ENCODE measurements around the gene SCP2D1. TPM values are rescaled to one million over a fixed set of nuclear protein-coding genes. Genes with fewer than 3 reads are reported as not detected.
"Not testable (repeated sequence)": the region's sequence is repeated elsewhere in the genome, so short reads cannot be mapped to it uniquely, and the experiment has no call there.

Gene SCP2D1
- total RNA-seq, 1 donor from 2014 or later: not detected

DNA sequence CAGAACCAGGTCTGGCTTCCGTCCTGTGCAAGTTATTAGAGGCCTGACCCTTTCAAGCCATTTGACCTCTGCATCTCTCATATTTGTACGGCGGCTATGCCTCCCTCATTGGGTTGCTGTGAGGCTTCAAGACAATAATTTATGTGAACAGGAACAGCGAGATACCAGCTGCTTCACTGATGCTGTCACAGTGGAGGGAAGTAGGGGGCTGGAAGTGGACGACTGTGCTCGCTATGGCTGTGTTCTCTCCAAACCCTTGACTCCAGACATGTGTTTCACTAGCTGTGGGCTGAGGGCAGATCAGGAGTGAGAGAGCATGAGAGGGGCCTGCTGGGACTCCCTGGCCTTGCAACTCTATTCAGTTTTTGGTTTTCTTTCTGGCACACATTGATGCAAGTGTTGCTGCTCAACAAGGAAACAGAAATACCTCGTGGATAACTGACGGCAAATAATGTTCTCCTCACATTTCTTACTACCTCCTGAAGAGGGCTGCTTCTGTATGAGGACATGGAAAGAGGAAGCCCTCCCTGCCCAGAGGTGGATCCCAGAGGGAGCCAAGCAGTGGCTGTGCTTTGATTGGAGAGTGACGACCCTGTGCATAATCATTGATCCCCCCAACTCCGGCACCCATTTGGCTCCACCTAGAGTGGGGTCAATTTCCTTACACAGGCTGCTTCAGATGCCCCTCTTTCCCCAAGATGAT, 34.7 kb upstream of the SCP2D1 start:
- H3K27ac Mint-ChIP-seq: no peak overlapping the region
- H3K27me3 Mint-ChIP-seq: no peaks in the 10 kb centered on the region
- TF ChIP-seq, protein P1, sequence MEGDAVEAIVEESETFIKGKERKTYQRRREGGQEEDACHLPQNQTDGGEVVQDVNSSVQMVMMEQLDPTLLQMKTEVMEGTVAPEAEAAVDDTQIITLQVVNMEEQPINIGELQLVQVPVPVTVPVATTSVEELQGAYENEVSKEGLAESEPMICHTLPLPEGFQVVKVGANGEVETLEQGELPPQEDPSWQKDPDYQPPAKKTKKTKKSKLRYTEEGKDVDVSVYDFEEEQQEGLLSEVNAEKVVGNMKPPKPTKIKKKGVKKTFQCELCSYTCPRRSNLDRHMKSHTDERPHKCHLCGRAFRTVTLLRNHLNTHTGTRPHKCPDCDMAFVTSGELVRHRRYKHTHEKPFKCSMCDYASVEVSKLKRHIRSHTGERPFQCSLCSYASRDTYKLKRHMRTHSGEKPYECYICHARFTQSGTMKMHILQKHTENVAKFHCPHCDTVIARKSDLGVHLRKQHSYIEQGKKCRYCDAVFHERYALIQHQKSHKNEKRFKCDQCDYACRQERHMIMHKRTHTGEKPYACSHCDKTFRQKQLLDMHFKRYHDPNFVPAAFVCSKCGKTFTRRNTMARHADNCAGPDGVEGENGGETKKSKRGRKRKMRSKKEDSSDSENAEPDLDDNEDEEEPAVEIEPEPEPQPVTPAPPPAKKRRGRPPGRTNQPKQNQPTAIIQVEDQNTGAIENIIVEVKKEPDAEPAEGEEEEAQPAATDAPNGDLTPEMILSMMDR (conservative IDR thresholded peaks at IDR 0.05): no peak
- H3K4me1 Mint-ChIP-seq (ENCODE audit: unreplicated experiment): peaks cover 5% of the 10 kb centered on the region
- no peaks in the 10 kb centered on the region for H3K9me3 Mint-ChIP-seq
- H3K4me3 Mint-ChIP-seq: no peak overlapping the region
- DNase-seq (ENCODE audit: extremely low spot score, unreplicated experiment): no peak
- H3K36me3 Mint-ChIP-seq: no peaks in the 10 kb centered on the region

DNA sequence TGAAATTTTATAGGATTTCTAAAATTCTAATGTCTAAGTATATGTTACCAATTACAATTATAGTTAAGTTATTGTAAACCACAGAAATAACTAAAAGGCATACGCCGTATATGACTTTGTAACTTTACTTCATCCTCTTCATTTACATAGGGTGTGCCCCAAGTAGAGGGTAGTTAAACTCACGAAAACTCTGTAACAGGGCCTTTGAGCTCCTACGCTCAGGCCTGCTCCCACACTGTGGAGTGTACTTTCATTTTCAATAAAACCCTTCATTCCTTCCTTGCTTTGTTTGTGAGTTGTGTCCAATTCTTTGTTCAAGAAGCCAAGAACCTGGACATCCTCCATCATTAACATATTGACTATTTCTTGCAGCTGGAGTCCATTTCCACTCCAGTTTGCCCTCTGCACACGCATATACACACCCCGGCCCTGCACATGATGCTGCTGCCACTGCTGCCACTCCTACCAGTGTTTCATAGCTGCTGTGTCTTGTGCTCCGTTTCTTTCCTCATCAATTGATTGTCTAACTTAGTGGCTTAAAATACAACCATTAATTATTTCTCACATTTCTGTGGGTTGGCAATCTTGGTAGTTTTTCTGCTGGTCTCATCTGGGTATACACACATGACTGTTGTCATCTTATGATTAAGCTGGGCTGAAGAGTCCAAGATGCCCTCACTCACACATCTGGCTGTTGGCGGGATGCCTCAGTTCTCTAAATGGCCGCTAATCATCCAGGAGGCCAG, 33.0 kb upstream of the SCP2D1 start:
- Mint-ChIP-seq H3K9me3 (no peaks in the 10 kb centered on the region), H3K4me3 (no peak overlapping the region), H3K27ac (no peak overlapping the region), H3K27me3 (peaks cover under 1% of the 10 kb centered on the region), H3K36me3 (no peaks in the 10 kb centered on the region), H3K4me1 (ENCODE audit: unreplicated experiment) (peaks cover 5% of the 10 kb centered on the region)
- TF ChIP-seq, protein P1 (conservative IDR thresholded peaks at IDR 0.05): no peak
- DNase-seq (ENCODE audit: extremely low spot score, unreplicated experiment): no peak

DNA sequence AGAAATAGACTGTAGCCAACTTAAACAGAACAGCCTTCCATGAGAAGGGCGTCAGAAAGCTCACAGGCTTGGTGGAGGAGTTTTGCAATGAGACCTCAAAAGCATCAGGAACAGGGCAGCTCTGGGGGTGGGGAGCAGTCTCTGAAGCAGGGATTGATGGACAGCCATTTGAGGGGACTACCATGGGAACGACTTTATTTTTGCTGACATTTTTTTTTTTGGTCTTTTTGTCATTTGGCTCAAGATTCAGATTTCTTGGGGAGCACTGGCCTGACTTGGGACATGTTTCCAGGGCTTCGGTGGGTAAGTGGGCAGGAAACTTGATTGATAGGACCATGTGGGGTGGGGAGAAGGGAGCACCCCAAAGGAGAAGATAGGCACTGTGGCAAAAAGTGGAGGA, 32.1 kb upstream of the SCP2D1 start:
- DNase-seq (ENCODE audit: extremely low spot score, unreplicated experiment): no peak
- peaks cover 5% of the 10 kb centered on the region for H3K4me1 Mint-ChIP-seq (ENCODE audit: unreplicated experiment)
- no peaks in the 10 kb centered on the region for H3K36me3 Mint-ChIP-seq
- TF ChIP-seq, protein P1 (conservative IDR thresholded peaks at IDR 0.05): no peak
- H3K27me3 Mint-ChIP-seq: peaks cover 3% of the 10 kb centered on the region
- no peaks in the 10 kb centered on the region for H3K9me3 Mint-ChIP-seq
- no peak overlapping the region for H3K27ac Mint-ChIP-seq
- H3K4me3 Mint-ChIP-seq: no peak overlapping the region

DNA sequence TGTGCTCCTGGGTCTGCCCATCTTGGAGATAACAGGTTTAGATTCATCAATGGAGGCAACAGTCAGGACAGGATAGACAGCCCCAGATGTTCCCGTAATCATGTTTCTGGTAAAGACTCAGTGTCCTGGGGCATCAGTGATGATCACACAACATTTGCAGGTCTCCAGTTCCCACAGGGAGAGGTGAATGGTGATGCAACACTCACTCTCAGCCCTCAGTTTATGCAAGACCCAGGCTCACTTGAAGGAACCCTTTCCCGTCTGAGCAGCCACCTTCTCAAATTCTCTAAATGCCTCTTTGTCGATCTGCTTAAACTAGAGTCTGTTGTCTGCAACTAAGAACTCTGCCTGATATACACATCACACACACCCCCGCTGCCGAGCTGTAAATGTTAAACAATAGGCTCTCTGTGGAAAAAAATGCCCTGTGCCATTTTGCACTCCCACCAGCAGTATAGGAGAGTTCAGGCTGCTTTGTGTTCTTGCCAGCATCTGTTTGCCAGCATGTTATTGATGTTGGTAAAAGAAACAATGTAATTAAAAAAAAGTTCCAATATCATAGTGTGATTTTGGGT, 30.1 kb upstream of the SCP2D1 start:
- peaks cover 10% of the 10 kb centered on the region for H3K27me3 Mint-ChIP-seq

DNA sequence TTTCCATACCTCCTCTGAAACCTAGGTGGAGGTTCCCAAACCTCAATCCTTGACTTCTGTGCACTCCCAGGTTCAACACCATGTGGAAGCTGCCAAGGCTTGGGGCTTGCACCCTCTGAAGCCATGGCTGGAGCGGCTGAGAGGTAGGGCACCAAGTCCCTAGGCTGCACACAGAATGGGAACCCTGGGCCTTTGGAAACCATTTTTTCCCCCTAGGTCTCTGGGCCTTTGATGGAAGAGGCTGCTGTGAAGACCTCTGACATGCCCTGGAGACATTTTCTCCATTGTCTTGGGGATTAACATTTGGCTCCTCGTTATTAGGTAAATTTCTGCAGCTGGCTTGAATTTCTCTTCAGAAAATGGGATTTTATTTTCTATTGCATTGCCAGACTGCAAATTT, 26.5 kb upstream of the SCP2D1 start:
- H3K27ac Mint-ChIP-seq; H3K4me1 Mint-ChIP-seq (ENCODE audit: unreplicated experiment); H3K36me3 Mint-ChIP-seq; DNase-seq (ENCODE audit: extremely low spot score, unreplicated experiment); H3K9me3 Mint-ChIP-seq; H3K4me3 Mint-ChIP-seq: not testable (repeated sequence)
- H3K27me3 Mint-ChIP-seq: peaks cover 34% of the 10 kb centered on the region

More for the DNA sequence above, 30.1 kb upstream of the SCP2D1 start:
- DNase-seq (ENCODE audit: extremely low spot score, unreplicated experiment): no peak
- TF ChIP-seq, protein P1 (conservative IDR thresholded peaks at IDR 0.05): no peak
- Mint-ChIP-seq H3K27ac (no peak overlapping the region), H3K36me3 (no peaks in the 10 kb centered on the region), H3K4me3 (no peak overlapping the region), H3K9me3 (no peaks in the 10 kb centered on the region), H3K4me1 (ENCODE audit: unreplicated experiment) (peaks cover 4% of the 10 kb centered on the region)

DNA sequence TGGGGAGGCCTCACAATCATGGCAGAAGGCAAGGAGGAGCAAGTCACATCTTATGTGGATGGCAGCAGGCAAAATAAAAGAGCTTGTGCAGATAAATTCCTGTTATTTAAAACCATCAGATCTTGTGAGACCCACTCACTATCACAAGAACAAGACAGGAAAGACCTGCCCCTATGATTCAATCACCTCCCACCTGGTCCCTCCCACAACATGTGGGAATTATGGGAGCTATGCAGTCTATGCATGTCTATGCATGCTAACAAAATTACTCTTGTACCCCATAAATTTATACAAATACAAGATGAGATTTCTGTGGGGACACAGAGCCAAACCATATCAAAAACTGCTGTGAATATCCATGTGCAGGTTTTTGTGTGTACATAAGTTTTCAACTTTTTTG, 25.6 kb upstream of the SCP2D1 start:
- no peak overlapping the region for H3K27ac Mint-ChIP-seq
- H3K4me1 Mint-ChIP-seq (ENCODE audit: unreplicated experiment): no peaks in the 10 kb centered on the region
- H3K9me3 Mint-ChIP-seq: no peaks in the 10 kb centered on the region
- H3K27me3 Mint-ChIP-seq: peaks cover 40% of the 10 kb centered on the region
- DNase-seq (ENCODE audit: extremely low spot score, unreplicated experiment): no peak
- TF ChIP-seq, protein P1 (conservative IDR thresholded peaks at IDR 0.05): no peak
- H3K36me3 Mint-ChIP-seq: peaks cover 3% of the 10 kb centered on the region
- no peak overlapping the region for H3K4me3 Mint-ChIP-seq
